Smooth muscle cell (in vitro differentiated cells): ENCODE results near the gene CDC42BPG. TPM values are rescaled to one million over a fixed set of nuclear protein-coding genes. Genes with fewer than 3 reads are reported as not detected.

ENCODE experiments used
- DNase-seq: peaks from one replicate; lab custom pipeline; 2025; ENCODE audit not compliant: unreplicated experiment; lab: John Stamatoyannopoulos, UW
- H2AFZ ChIP-seq: fragments of 200-600 bp; sonication (generic); 2 replicates; pipeline ENCODE4 v1.6.0; 2016; ENCODE audit warnings: antibody characterized with exemption, low read depth, mild to moderate bottlenecking
- H3F3A ChIP-seq: fragments of 200-600 bp; sonication (generic); 2 replicates; pipeline ENCODE4 v1.6.0; 2017; ENCODE audit warnings: antibody characterized with exemption, low read depth
- H3K27ac ChIP-seq: fragments of 200-600 bp; sonication (generic); 2 replicates; pipeline ENCODE4 v1.5.1; 2016; ENCODE audit warnings: low read depth, mild to moderate bottlenecking
- H3K27me3 ChIP-seq: fragments of 200-600 bp; sonication (generic); 2 replicates; pipeline ENCODE4 v1.6.1; 2016; ENCODE audit warnings: low read depth, mild to moderate bottlenecking
- H3K36me3 ChIP-seq: fragments of 200-600 bp; sonication (generic); 2 replicates; pipeline ENCODE4 v1.5.1; 2016; ENCODE audit warnings: low read depth
- H3K4me1 ChIP-seq: fragments of 200-600 bp; sonication (generic); 2 replicates; pipeline ENCODE4 v1.5.1; 2016; ENCODE audit warnings: low read depth
- H3K4me2 ChIP-seq: fragments of 200-600 bp; sonication (generic); 2 replicates; pipeline ENCODE4 v1.6.0; 2016; ENCODE audit warnings: mild to moderate bottlenecking
- H3K4me3 ChIP-seq: fragments of 200-600 bp; sonication (generic); 2 replicates; pipeline ENCODE4 v1.5.1; 2016; ENCODE audit warnings: mild to moderate bottlenecking
- H3K79me2 ChIP-seq: fragments of 200-600 bp; sonication (generic); 2 replicates; pipeline ENCODE4 v1.6.0; 2016; ENCODE audit warnings: low read depth, mild to moderate bottlenecking
- H3K9ac ChIP-seq: fragments of 200-600 bp; sonication (generic); 2 replicates; pipeline ENCODE4 v1.6.0; 2016; ENCODE audit warnings: low read depth
- H3K9me3 ChIP-seq: fragments of 200-600 bp; sonication (generic); replicated peaks from 2 replicates; pipeline ENCODE4 v1.5.1; 2016; ENCODE audit warnings: low read depth
- H4K20me1 ChIP-seq: fragments of 200-600 bp; sonication (generic); 2 replicates; pipeline ENCODE4 v1.6.0; 2016; ENCODE audit warnings: low read depth
- WGBS: methylation state at CpG from one replicate; pipeline ENCODE4 v1.1.7; 2016; ENCODE audit warnings: low lambda C conversion rate; 5-methylcytosine and 5-hydroxymethylcytosine counted together
- polyA plus RNA-seq: library from polyadenylated mRNA; unstranded; fragments of >200 nt; fragmentation: Nextera tagmentation; extraction: Ambion mirVana; gene quantifications from 2 replicates; pipeline ENCODE4 v1.2.1, GENCODE V29; 2016
- total RNA-seq: library from RNA; depleted of rRNA; stranded (reverse); fragments of >200 nt; gene quantifications from 2 replicates; pipeline ENCODE4 v1.2.3, GENCODE V29; 2014
- TF ChIP-seq, protein P1 (sequence below): fragments of 200-600 bp; sonication (generic); IDR thresholded peaks from 2 replicates; pipeline ENCODE4 v1.5.1; 2017; ENCODE audit warnings: borderline replicate concordance, mild to moderate bottlenecking, antibody characterized with exemption; ENCODE audit not compliant: insufficient read depth, poor library complexity, severe bottlenecking

Gene CDC42BPG
- total and polyA plus RNA-seq, 2 experiments from 2014 or later, result 1.7 to 4.7 TPM

DNA sequence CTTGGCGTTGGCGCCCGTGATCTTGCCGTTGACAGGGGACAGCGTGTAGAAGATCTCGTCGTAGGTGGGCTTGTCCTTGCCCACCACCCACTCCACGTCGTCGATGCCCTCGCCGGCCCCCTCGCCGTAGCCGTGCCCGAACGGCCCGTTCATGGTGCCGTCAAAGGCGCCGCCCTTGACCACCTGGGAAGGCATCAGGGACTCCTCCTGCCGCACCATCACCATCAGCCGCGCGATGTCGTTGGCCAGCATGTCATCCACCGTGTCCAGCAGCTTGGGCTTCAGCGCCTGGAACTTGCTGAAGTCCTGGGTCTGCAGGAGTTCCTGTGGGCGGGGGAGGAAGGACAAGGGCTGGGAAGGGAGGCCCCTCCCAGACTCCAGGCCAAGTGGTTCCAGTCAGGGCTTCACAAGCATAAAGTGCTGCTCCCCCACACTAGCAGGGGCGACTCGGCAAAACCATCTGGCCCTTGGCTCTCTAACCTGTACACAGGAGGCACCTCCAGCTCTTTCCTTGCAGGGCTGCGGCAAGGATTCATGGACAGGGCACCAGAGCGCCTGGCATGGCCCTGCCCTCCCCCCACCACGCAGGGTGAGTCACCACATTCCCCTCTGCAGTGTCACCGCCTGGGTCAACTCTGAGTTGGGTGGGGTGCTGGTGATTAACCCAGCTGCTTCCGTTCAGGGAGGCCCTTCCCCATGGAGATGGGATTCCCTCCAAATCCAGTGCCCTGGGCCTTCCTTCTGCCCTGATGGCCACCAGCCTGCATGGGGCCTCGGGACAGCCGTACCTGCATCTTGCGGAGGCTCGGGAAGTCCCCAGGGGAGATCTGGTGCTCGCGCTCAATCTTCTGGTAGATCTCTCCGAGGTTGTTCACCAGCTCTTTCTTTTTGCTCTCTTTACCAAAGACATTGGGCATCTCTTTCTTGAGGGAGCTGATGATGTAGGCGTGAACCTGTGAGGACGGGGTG is 10.4 kb upstream of the CDC42BPG start:
- no peaks in the 10 kb centered on the region for H3K4me1 ChIP-seq
- 73% methylated on average over 45 of the region's 45 CpGs for WGBS
- H3K27me3 ChIP-seq, result no peaks in the 10 kb centered on the region
- H3K27ac ChIP-seq, result peak overlapping the region; percentile 82
- no peaks in the 10 kb centered on the region for H3K9me3 ChIP-seq
- no peaks in the 10 kb centered on the region for H3K36me3 ChIP-seq
- no peak overlapping the region for H3K4me3 ChIP-seq
- peaks cover 16% of the 10 kb centered on the region for H3F3A ChIP-seq
- TF ChIP-seq, protein P1, sequence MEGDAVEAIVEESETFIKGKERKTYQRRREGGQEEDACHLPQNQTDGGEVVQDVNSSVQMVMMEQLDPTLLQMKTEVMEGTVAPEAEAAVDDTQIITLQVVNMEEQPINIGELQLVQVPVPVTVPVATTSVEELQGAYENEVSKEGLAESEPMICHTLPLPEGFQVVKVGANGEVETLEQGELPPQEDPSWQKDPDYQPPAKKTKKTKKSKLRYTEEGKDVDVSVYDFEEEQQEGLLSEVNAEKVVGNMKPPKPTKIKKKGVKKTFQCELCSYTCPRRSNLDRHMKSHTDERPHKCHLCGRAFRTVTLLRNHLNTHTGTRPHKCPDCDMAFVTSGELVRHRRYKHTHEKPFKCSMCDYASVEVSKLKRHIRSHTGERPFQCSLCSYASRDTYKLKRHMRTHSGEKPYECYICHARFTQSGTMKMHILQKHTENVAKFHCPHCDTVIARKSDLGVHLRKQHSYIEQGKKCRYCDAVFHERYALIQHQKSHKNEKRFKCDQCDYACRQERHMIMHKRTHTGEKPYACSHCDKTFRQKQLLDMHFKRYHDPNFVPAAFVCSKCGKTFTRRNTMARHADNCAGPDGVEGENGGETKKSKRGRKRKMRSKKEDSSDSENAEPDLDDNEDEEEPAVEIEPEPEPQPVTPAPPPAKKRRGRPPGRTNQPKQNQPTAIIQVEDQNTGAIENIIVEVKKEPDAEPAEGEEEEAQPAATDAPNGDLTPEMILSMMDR, result no peak
- peaks cover 21% of the 10 kb centered on the region for H3K79me2 ChIP-seq
- H3K9ac ChIP-seq, result peak overlapping the region; percentile 50
- H4K20me1 ChIP-seq, result peaks cover 18% of the 10 kb centered on the region
- H3K4me2 ChIP-seq, result peak overlapping the region; percentile 53
- H2AFZ ChIP-seq, result no peak overlapping the region
- peak; percentile 55 for DNase-seq

DNA sequence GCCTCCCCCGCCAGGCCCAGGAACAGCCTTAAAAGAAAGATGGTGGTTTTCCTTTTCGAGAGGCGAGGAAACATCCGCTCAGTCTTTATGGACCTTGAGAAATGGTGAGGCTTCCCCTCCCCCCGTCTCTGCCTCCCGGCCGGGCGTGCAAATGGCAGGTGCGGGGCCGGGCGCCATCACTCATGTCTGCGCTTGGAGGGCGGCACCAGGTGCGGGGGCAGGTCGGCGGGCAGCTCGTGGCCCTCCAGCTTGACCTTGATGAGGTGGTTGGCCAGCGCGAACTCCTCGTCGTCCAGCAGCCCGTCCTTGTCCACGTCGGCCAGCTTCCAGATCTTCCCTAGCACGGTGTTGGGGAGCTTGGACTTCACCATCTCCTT is 9.7 kb upstream of the CDC42BPG start:
- H3K79me2 ChIP-seq, result peaks cover 14% of the 10 kb centered on the region
- no peak overlapping the region for H2AFZ ChIP-seq
- no peak overlapping the region for H3K4me3 ChIP-seq
- 98% methylated on average over 25 of the region's 25 CpGs for WGBS
- H3K4me2 ChIP-seq, result peak overlapping the region; percentile 53
- H4K20me1 ChIP-seq, result peaks cover 18% of the 10 kb centered on the region
- no peaks in the 10 kb centered on the region for H3K9me3 ChIP-seq
- H3K9ac ChIP-seq, result no peak overlapping the region
- TF ChIP-seq, protein P1, result no peak
- no peaks in the 10 kb centered on the region for H3K4me1 ChIP-seq
- H3F3A ChIP-seq, result peaks cover 16% of the 10 kb centered on the region
- DNase-seq, result no peak
- H3K27me3 ChIP-seq, result no peaks in the 10 kb centered on the region
- H3K27ac ChIP-seq, result peak overlapping the region; percentile 82
- no peaks in the 10 kb centered on the region for H3K36me3 ChIP-seq

DNA sequence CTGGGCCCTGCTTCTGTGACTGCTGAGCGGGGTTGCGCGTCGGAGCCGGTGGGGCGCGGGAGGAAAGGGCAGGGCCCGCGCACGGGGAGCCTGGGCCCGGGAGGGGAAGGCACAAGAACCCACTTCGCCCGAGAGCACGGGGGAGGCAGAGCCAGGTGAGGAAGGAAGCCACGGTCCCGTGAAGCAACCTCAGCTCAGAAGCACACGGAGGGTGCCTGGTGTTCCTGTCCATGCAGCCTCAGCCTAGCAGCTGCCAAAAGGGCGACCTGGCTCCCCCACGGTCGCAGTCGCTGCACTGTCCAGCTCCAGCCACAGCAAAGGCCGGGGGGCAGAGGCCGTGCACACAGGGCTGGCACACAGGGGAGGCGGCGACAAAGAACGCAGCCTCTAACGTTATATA is 9.3 kb upstream of the CDC42BPG start:
- Histone ChIP-seq H3K27me3 (no peaks in the 10 kb centered on the region), H3K4me1 (no peaks in the 10 kb centered on the region), H4K20me1 (peaks cover 18% of the 10 kb centered on the region), H2AFZ (no peak overlapping the region), H3K36me3 (no peaks in the 10 kb centered on the region), H3K4me3 (no peak overlapping the region), H3K4me2 (no peak overlapping the region), H3K27ac (peak overlapping the region; percentile 2), H3K9me3 (no peaks in the 10 kb centered on the region), H3K79me2 (peaks cover 11% of the 10 kb centered on the region), H3F3A (peaks cover 16% of the 10 kb centered on the region), H3K9ac (no peak overlapping the region)
- WGBS, result 90% methylated on average over 26 of the region's 27 CpGs
- DNase-seq, result no peak
- TF ChIP-seq, protein P1, result no peak
